KMS-11 (cell line): ENCODE results near the gene PSME2.

Source experiments
- H2AFZ ChIP-seq: fragments of 200-600 bp; sonication (generic); 2 replicates; pipeline ENCODE4 v1.6.1; 2016; ENCODE audit warnings: antibody characterized with exemption, mixed run types, low read depth
- H3K27ac ChIP-seq: fragments of 200-600 bp; sonication (generic); 2 replicates; pipeline ENCODE4 v1.6.1; 2016; ENCODE audit warnings: mild to moderate bottlenecking, mixed run types
- H3K27me3 ChIP-seq: fragments of 200-600 bp; sonication (generic); 2 replicates; pipeline ENCODE4 v1.6.1; 2017; ENCODE audit warnings: mild to moderate bottlenecking, low read depth, mixed run types, moderate library complexity; ENCODE audit not compliant: insufficient read depth
- H3K36me3 ChIP-seq: fragments of 200-600 bp; sonication (generic); 2 replicates; pipeline ENCODE4 v1.6.1; 2017; ENCODE audit warnings: mild to moderate bottlenecking, mixed run types; ENCODE audit not compliant: insufficient read depth
- H3K4me1 ChIP-seq: fragments of 200-600 bp; sonication (generic); 2 replicates; pipeline ENCODE4 v1.6.1; 2016; ENCODE audit warnings: mild to moderate bottlenecking, low read depth, mixed run types; ENCODE audit not compliant: poor library complexity, severe bottlenecking
- H3K4me2 ChIP-seq: fragments of 200-600 bp; sonication (generic); 2 replicates; pipeline ENCODE4 v1.7.0; 2016; ENCODE audit warnings: mild to moderate bottlenecking, mixed run types
- H3K4me3 ChIP-seq: fragments of 200-600 bp; sonication (generic); IDR thresholded peaks from 2 replicates; pipeline ENCODE4 v1.6.1; 2017; ENCODE audit warnings: low read depth, low read length, mixed read lengths; ENCODE audit not compliant: insufficient read depth
- H3K79me2 ChIP-seq: fragments of 200-600 bp; sonication (generic); 2 replicates; pipeline ENCODE4 v1.6.1; 2016; ENCODE audit warnings: low read depth, mixed run types; ENCODE audit not compliant: insufficient read depth
- H3K9ac ChIP-seq: fragments of 200-600 bp; sonication (generic); 2 replicates; pipeline ENCODE4 v1.6.1; 2016; ENCODE audit warnings: mild to moderate bottlenecking, mixed run types
- H4K20me1 ChIP-seq: fragments of 200-600 bp; sonication (generic); 2 replicates; pipeline ENCODE4 v1.6.1; 2016; ENCODE audit warnings: mild to moderate bottlenecking, mixed run types; ENCODE audit not compliant: insufficient read depth
- TF ChIP-seq, protein P1 (sequence below): fragments of 200-600 bp; sonication (generic); conservative IDR thresholded peaks from 2 replicates; pipeline ENCODE4 v1.6.1; 2017; ENCODE audit warnings: low read depth, mild to moderate bottlenecking, antibody characterized with exemption, low read length, moderate library complexity, mixed read lengths

The PSME2 gene

DNA sequence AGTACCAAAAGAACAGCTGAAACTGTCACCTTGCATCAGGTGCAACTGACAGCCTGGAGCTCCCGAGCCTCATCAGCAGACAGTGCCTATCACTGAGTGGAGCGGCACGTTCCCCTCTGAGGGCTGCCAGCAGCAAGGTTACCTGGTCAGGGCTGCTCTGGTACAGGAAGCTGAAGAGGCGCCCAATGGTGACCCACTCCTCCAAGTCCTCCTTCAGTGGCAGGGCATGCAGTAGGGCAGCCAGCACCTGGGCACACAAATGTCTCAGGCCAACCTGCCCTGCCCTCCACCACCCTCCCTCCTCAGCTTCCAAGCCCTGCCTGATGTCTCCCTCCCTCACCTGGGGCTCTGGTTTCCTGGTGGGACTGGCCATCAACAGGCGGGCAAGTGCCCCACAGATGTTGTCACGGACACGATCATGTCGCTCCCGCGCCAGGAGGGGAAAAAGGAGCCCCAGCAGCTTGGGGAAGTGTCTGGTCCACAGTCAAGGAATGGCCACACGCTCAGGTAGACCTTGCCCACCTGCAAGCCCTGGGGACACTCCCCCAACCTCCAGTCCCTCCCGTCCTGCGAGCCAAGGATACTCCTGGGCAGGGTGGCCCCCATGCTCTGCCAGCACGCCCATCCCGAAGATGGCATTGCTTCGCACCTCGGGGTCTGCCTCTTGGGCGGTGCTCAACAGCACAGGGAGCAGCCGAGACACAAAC is 35.1 kb upstream of the PSME2 start:
- H2AFZ ChIP-seq = no peak overlapping the region

DNA sequence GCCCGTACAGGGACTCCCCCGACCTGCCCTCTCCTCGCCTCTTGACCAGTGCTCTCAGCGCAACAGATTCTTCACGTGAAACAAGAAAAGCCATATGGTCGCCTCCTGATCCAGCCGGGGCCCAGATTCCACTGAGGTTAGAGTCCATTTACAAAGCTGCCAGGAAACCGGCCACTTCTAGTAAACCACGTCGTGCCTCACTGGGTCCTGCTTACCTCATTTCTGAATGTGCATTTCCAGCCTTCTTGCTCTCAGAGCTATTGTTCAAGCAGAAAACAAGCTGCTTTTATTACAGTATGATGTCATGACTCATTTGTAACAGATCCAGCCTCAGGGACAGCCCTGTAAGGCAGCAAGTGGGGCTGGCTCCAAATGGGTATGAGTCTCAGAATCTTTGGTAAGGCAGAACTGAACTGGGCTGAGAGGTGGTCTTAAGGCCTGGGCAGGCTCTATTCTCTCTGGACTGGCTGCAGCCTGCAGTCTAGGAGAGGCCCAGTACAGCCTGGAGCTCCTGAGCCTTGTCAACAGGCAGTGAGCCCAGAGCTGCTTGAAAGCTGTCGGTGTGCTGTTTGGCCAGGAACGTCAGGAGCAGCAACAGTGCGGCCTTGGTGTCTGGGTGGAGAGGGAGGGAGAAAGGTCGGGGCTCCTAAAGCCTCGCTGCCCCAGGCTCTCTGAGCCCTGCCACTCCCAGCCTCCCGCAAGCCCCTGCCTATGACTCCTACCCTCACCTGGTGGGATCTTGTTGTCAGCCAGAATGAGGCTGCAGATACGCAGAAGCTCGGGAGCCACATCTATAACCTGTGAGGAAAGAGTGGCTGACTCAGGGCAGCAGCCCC is 33.8 kb upstream of the PSME2 start:
- TF ChIP-seq, protein P1, sequence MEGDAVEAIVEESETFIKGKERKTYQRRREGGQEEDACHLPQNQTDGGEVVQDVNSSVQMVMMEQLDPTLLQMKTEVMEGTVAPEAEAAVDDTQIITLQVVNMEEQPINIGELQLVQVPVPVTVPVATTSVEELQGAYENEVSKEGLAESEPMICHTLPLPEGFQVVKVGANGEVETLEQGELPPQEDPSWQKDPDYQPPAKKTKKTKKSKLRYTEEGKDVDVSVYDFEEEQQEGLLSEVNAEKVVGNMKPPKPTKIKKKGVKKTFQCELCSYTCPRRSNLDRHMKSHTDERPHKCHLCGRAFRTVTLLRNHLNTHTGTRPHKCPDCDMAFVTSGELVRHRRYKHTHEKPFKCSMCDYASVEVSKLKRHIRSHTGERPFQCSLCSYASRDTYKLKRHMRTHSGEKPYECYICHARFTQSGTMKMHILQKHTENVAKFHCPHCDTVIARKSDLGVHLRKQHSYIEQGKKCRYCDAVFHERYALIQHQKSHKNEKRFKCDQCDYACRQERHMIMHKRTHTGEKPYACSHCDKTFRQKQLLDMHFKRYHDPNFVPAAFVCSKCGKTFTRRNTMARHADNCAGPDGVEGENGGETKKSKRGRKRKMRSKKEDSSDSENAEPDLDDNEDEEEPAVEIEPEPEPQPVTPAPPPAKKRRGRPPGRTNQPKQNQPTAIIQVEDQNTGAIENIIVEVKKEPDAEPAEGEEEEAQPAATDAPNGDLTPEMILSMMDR = no peak
- Histone ChIP-seq H2AFZ (no peak overlapping the region), H3K36me3 (no peaks in the 10 kb centered on the region), H3K9ac (no peak overlapping the region), H3K4me3 (no peak overlapping the region), H3K27ac (no peak overlapping the region), H4K20me1 (no peaks in the 10 kb centered on the region), H3K79me2 (no peaks in the 10 kb centered on the region), H3K4me2 (no peak overlapping the region), H3K27me3 (no peaks in the 10 kb centered on the region), H3K4me1 (no peaks in the 10 kb centered on the region)

More for the DNA sequence above, 35.1 kb upstream of the PSME2 start:
- no peaks in the 10 kb centered on the region for H3K36me3 ChIP-seq
- H3K4me1 ChIP-seq = no peaks in the 10 kb centered on the region
- no peak overlapping the region for H3K9ac ChIP-seq
- H3K27me3 ChIP-seq = no peaks in the 10 kb centered on the region
- TF ChIP-seq, protein P1 = no peak
- H3K4me3 ChIP-seq = no peak overlapping the region
- H3K79me2 ChIP-seq = no peaks in the 10 kb centered on the region
- H3K4me2 ChIP-seq = no peak overlapping the region
- H4K20me1 ChIP-seq = no peaks in the 10 kb centered on the region
- no peak overlapping the region for H3K27ac ChIP-seq

DNA sequence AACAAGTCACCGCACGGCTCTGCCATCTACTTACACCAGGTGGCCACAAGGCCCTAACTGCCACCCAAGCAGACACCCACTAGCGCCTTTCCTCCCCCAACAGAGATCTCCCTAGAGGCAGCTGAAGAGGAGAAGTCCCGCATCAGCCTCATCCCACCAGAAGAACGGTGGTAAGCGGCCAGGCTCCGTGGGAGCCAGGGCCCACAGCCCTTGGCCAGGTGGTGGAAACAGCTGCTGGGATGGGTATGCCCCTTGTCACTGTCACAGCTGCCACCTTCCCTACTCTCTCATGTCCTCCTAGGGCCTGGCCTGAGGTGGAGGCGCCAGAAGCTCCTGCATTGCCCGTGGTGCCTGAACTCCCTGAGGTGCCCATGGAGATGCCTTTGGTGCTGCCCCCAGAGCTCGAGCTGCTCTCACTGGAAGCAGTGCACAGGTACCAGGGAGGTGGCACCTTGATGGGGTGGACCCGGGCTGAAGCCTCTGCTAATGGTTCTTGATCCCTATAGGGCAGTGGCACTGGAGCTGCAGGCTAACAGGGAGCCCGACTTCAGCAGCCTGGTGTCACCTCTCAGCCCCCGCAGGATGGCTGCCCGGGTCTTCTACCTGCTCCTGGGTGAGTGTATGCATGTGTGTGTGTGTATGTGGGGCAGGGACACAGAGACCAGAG is 33.0 kb upstream of the PSME2 start:
- Histone ChIP-seq H3K27me3 (no peaks in the 10 kb centered on the region), H3K79me2 (no peaks in the 10 kb centered on the region), H4K20me1 (no peaks in the 10 kb centered on the region), H3K4me1 (no peaks in the 10 kb centered on the region), H3K4me2 (no peak overlapping the region), H3K27ac (no peak overlapping the region), H2AFZ (no peak overlapping the region), H3K9ac (no peak overlapping the region), H3K36me3 (no peaks in the 10 kb centered on the region), H3K4me3 (no peak overlapping the region)
- TF ChIP-seq, protein P1 = no peak

DNA sequence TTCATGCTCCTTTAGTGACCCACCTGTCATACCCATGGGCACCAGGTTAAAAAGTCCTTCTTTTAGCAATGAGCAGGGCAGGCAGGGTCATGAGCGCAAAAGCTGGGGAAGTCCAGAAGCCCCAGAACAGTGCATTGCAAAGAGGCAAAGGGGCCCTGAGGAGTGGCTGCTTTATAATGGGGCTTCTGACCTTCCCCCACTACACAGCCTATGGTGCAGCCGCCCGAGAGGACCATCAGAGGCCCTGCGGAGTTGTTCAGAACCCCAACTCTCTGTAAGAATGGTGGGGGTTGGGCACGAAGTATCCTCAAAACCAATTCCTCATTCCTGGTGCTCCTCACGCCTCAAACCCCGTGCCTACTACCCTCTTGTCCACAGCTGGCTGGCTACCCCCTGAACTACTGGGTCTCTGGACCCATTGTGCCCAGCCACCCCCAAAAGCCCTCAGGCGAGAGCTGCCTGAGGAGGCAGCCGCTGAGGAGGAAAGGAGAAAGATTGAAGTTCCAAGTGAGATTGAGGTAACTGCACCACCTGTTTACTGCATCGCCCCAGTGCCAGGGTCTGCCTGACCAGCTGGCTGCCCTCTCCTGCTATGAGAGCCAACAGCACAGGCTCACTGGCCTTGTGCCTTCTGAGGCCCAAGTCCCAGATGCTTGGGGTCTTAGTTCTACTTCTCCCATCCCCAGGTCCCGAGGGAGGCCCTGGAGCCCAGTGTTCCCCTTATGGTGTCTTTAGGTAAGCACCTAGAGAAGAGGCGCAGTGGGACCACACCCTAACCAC is 32.2 kb upstream of the PSME2 start:
- TF ChIP-seq, protein P1 = no peak
- no peak overlapping the region for H3K4me2 ChIP-seq

More for the DNA sequence above, 32.2 kb upstream of the PSME2 start:
- Histone ChIP-seq H3K27ac (no peak overlapping the region), H3K4me3 (no peak overlapping the region), H2AFZ (no peak overlapping the region), H4K20me1 (no peaks in the 10 kb centered on the region), H3K79me2 (no peaks in the 10 kb centered on the region), H3K27me3 (no peaks in the 10 kb centered on the region), H3K4me1 (no peaks in the 10 kb centered on the region), H3K9ac (no peak overlapping the region), H3K36me3 (no peaks in the 10 kb centered on the region)
